ENCODE data around the gene KCNN2. TPM values are rescaled to one million over a fixed set of nuclear protein-coding genes. Genes with fewer than 3 reads are reported as not detected.

KCNN2 gene
- total RNA-seq, 1 experiment from 2014 or later = not detected

DNA sequence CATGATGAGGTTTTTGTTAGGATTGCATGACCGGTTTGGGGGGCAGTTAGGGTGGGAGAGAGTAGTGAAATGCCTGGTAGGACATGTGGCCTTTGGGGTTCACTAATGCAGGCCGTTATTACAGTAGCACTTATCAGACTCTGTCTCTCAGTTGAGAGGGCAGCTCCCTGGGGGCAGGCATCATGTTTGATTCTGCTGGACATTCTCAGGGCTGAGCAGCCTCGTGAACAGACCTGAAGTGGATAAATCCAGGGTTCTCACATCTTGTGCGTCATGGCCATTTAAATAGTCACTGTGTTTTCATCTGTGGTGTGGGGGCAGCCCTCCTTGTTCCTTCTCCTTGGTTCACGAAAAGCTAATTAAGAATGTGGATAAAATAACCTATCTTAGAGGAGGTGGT lies 18.9 kb downstream of the KCNN2 start:
- Histone ChIP-seq H3K4me2 (no peak overlapping the region), H3K9me3 (ENCODE audit: insufficient read depth, low read depth) (no peaks in the 10 kb centered on the region), H2AFZ (no peak overlapping the region), H3K4me1 (replicated peaks; ENCODE audit: insufficient read depth) (no peaks in the 10 kb centered on the region), H3K9me2 (ENCODE audit: insufficient read depth) (no peaks in the 10 kb centered on the region), H4K20me1 (ENCODE audit: insufficient read depth) (no peaks in the 10 kb centered on the region), H3K27me3 (ENCODE audit: insufficient read depth, low read depth) (0 out of 2 replicates have a peak, but pooled peaks cover 3% of the 10 kb centered on the region), H3K36me3 (ENCODE audit: low read depth) (no peaks in the 10 kb centered on the region), H3F3A (ENCODE audit: insufficient read depth, low read depth) (no peaks in the 10 kb centered on the region), H3K4me3 (no peak overlapping the region), H3K79me2 (ENCODE audit: low read depth) (no peaks in the 10 kb centered on the region), H3K27ac (no peak overlapping the region)
- CTCF ChIA-PET = no interaction called here
- intact Hi-C loops (cut with micrococcal nuclease; ENCODE audit: unreplicated experiment) = no loop called here
- TF ChIP-seq EZH2 (IDR thresholded peaks at IDR 0.05; ENCODE audit: low read depth) (no peak), CTCF (conservative IDR thresholded peaks at IDR 0.05) (no peak)
- no peak for DNase-seq
- BruUV-seq (replicated peaks) = no TSS peak
- POLR2A ChIA-PET (ENCODE audit: unreplicated experiment) = interaction anchor here (0.6 kb wide), 1 partner anchor 808 kb away, joined by 4 read pairs; no protein-coding TSS in a partner anchor

DNA sequence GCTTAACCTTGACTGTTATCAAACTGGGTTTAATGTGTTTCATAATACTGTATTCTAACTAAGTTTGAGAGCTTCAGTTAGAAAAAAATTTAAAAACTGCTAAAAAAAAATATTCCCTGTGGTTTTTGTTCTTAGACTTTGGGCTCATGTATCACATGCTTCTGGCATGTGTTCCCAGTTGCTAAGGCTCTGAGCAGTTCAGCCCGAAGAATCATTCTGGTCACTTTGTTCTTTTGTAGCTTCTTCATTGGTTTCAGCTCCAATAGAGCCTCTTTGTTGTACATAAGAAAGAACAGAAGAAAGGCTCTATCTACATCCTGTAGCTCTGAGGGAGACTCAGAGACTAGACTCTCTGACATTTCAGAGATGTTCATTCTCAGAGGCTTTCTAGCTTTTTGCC lies 25.6 kb downstream of the KCNN2 start:
- intact Hi-C loops (cut with micrococcal nuclease; ENCODE audit: unreplicated experiment) = no loop called here
- H3K36me3 ChIP-seq (ENCODE audit: low read depth) = no peaks in the 10 kb centered on the region
- H4K20me1 ChIP-seq (ENCODE audit: insufficient read depth) = no peaks in the 10 kb centered on the region
- H3K4me2 ChIP-seq = no peak overlapping the region
- ChIA-PET POLR2A (ENCODE audit: unreplicated experiment) (no interaction called here), CTCF (no interaction called here)
- TF ChIP-seq EZH2 (IDR thresholded peaks at IDR 0.05; ENCODE audit: low read depth) (no peak), CTCF (conservative IDR thresholded peaks at IDR 0.05) (no peak)
- H3K9me3 ChIP-seq (ENCODE audit: insufficient read depth, low read depth) = no peaks in the 10 kb centered on the region
- no peaks in the 10 kb centered on the region for H3K4me1 ChIP-seq (replicated peaks; ENCODE audit: insufficient read depth)
- no peak overlapping the region for H2AFZ ChIP-seq
- H3K79me2 ChIP-seq (ENCODE audit: low read depth) = no peaks in the 10 kb centered on the region
- no peaks in the 10 kb centered on the region for H3F3A ChIP-seq (ENCODE audit: insufficient read depth, low read depth)
- 0 out of 2 replicates have a peak, but pooled peaks cover 7% of the 10 kb centered on the region for H3K27me3 ChIP-seq (ENCODE audit: insufficient read depth, low read depth)
- H3K27ac ChIP-seq = no peak overlapping the region
- no peak for DNase-seq
- BruUV-seq (replicated peaks) = no TSS peak
- no peaks in the 10 kb centered on the region for H3K9me2 ChIP-seq (ENCODE audit: insufficient read depth)
- no peak overlapping the region for H3K4me3 ChIP-seq

GRCh38 chr5:114390431-114390830 lies 28.6 kb downstream of the KCNN2 start:
- BruUV-seq (replicated peaks) = no TSS peak
- Histone ChIP-seq H3K4me2 (no peak overlapping the region), H3K4me1 (replicated peaks; ENCODE audit: insufficient read depth) (no peaks in the 10 kb centered on the region), H3K27me3 (ENCODE audit: insufficient read depth, low read depth) (peaks cover 12% of the 10 kb centered on the region; the same call in 1 of the 2 replicates), H3K9me2 (ENCODE audit: insufficient read depth) (no peaks in the 10 kb centered on the region), H3K36me3 (ENCODE audit: low read depth) (no peaks in the 10 kb centered on the region), H3K4me3 (no peak overlapping the region), H3K9me3 (ENCODE audit: insufficient read depth, low read depth) (no peaks in the 10 kb centered on the region), H2AFZ (no peak overlapping the region), H3K79me2 (ENCODE audit: low read depth) (no peaks in the 10 kb centered on the region), H4K20me1 (ENCODE audit: insufficient read depth) (no peaks in the 10 kb centered on the region), H3K27ac (no peak overlapping the region), H3F3A (ENCODE audit: insufficient read depth, low read depth) (no peaks in the 10 kb centered on the region)
- no peak for DNase-seq
- intact Hi-C loops (cut with micrococcal nuclease; ENCODE audit: unreplicated experiment) = no loop called here
- ChIA-PET POLR2A (ENCODE audit: unreplicated experiment) (no interaction called here), CTCF (no interaction called here)
- TF ChIP-seq CTCF (conservative IDR thresholded peaks at IDR 0.05) (no peak), EZH2 (IDR thresholded peaks at IDR 0.05; ENCODE audit: low read depth) (no peak)

All from PC-9 (cell line).